ENCODE measurements around the gene CHRNA10. TPM values are rescaled to one million over a fixed set of nuclear protein-coding genes. Genes with fewer than 3 reads are reported as not detected.

The CHRNA10 gene
- total and polyA plus RNA-seq, 10 donors = 0.85 to 5.0 (median 2.0) TPM

- Histone ChIP-seq H3K27ac (no peak overlapping the region), H3K27me3 (replicated peaks in 1 of 7) (peaks cover 0 to 61% (median 20%) of the 10 kb centered on the region in 7 donors), H3K4me3 (peak overlapping the region; percentile 29 to 70 (median 41)), H3K36me3 (no peaks in the 10 kb centered on the region), H3K9me3 (no peaks in the 10 kb centered on the region), H3K4me1 (peaks cover 6 to 19% (median 15%) of the 10 kb centered on the region in 6 donors)
- TF ChIP-seq POLR2AphosphoS5 (IDR thresholded peaks at IDR 0.05) = peak in 2 of 3 donors; percentile 32 to 61
- TF ChIP-seq POLR2A (IDR thresholded peaks at IDR 0.05) = no peak
- no peak for TF ChIP-seq CTCF (IDR thresholded peaks at IDR 0.05 in 8 of 11, conservative IDR thresholded peaks at IDR 0.05 in 3 of 11)
- peak; percentile 86 for DNase-seq
- intact Hi-C loops (cut with DNase I; ENCODE audit: low total_unique reads) = no loop called here
- WGBS, 5 donors = 2 to 5% (median 3%) methylated on average over 12 to 55 of the region's 55 CpGs
Observed at GRCh38 chr11:3642071-3642951, 28.9 kb downstream of the CHRNA10 start.

- 19 to 43% (median 31%) methylated on average over 7 to 21 of the region's 21 CpGs for WGBS, 5 donors
- no peak for DNase-seq
- TF ChIP-seq CTCF (IDR thresholded peaks at IDR 0.05 in 8 of 11, conservative IDR thresholded peaks at IDR 0.05 in 3 of 11) (no peak), POLR2A (IDR thresholded peaks at IDR 0.05) (no peak), POLR2AphosphoS5 (IDR thresholded peaks at IDR 0.05) (no peak)
- H3K4me1 ChIP-seq = peaks cover 6 to 19% (median 15%) of the 10 kb centered on the region in 6 donors
- H3K27me3 ChIP-seq (replicated peaks in 1 of 7) = peaks cover 0 to 55% (median 20%) of the 10 kb centered on the region in 7 donors
- no peak within 1 kb of the TSS for H3K27ac ChIP-seq
- intact Hi-C loops (cut with DNase I; ENCODE audit: low total_unique reads) = no loop called here
- no peaks in the 10 kb centered on the region for H3K36me3 ChIP-seq
- peak within 1 kb of the TSS; percentile 29 to 70 (median 41) for H3K4me3 ChIP-seq
- H3K9me3 ChIP-seq = no peaks in the 10 kb centered on the region
Observed at GRCh38 chr11:3641701-3642070, 29.5 kb downstream of the CHRNA10 start, which contains the start of gene ART5. TSS of gene ART5 (minus strand) at chr11:3641992. CDS start at chr11:3641862, 130 bp downstream.

- TF ChIP-seq POLR2A (IDR thresholded peaks at IDR 0.05) = no peak
- no peak for TF ChIP-seq POLR2AphosphoS5 (IDR thresholded peaks at IDR 0.05)
- TF ChIP-seq CTCF (IDR thresholded peaks at IDR 0.05 in 8 of 11, conservative IDR thresholded peaks at IDR 0.05 in 3 of 11) = no peak
- DNase-seq = no peak
- WGBS, 5 donors = 68 to 75% (median 72%) methylated on average over 7 to 8 of the region's 8 CpGs
- H3K27me3 ChIP-seq (replicated peaks in 1 of 7) = peaks cover 0 to 50% (median 20%) of the 10 kb centered on the region in 7 donors
- H3K4me1 ChIP-seq = peaks cover 6 to 19% (median 15%) of the 10 kb centered on the region in 6 donors
- H3K4me3 ChIP-seq = no peak overlapping the region
- intact Hi-C loops (cut with DNase I; ENCODE audit: low total_unique reads) = no loop called here
- H3K27ac ChIP-seq = no peak overlapping the region
- H3K36me3 ChIP-seq = no peaks in the 10 kb centered on the region
- H3K9me3 ChIP-seq = no peaks in the 10 kb centered on the region
Observed at GRCh38 chr11:3641191-3641590, 30.0 kb downstream of the CHRNA10 start.

- H3K4me1 ChIP-seq = peaks cover 6 to 19% (median 15%) of the 10 kb centered on the region in 6 donors
- 92 to 96% (median 94%) methylated on average over 13 to 14 of the region's 14 CpGs for WGBS, 5 donors
- no peak overlapping the region for H3K4me3 ChIP-seq
- H3K27me3 ChIP-seq (replicated peaks in 1 of 7) = peaks cover 0 to 36% (median 13%) of the 10 kb centered on the region in 7 donors
- no peaks in the 10 kb centered on the region for H3K9me3 ChIP-seq
- H3K36me3 ChIP-seq = no peaks in the 10 kb centered on the region
- no peak overlapping the region for H3K27ac ChIP-seq
- TF ChIP-seq CTCF (IDR thresholded peaks at IDR 0.05 in 8 of 11, conservative IDR thresholded peaks at IDR 0.05 in 3 of 11) (no peak), POLR2AphosphoS5 (IDR thresholded peaks at IDR 0.05) (no peak), POLR2A (IDR thresholded peaks at IDR 0.05) (no peak)
- DNase-seq = no peak
- intact Hi-C loops (cut with DNase I; ENCODE audit: low total_unique reads) = no loop called here
Observed at GRCh38 chr11:3639841-3640240, 31.3 kb downstream of the CHRNA10 start.

Data from spleen (tissue), 11 donors.